Stimulated activated naive B cell treated with anti-CD40 and anti-IgM and Interleukin-4, amounts not matched to agents 10 μg/mL and 1 μg/mL and 100 μg/mL, for 72 hours (primary cell): ENCODE data around the gene ENOPH1.
"Not testable (repeated sequence)": the region's sequence is repeated elsewhere in the genome, so short reads cannot be mapped to it uniquely, and the experiment has no call there.

ENCODE experiments used
- ATAC-seq, 2 donors: fragments of 150-1000 bp; cut with Tn5 transposase; replicated peaks; 2 replicates each; pipeline ENCODE4 v1.10.0; 2021; ENCODE audit warnings: moderate library complexity in 1 of 2
- DNase-seq: peaks from one replicate; pipeline ENCODE4 v3.0.0; 2021
- H3K27ac Mint-ChIP-seq: one replicate; pipeline ENCODE4 v1.8.0; 2022; ENCODE audit warnings: mild to moderate bottlenecking, mixed read lengths
- H3K27me3 Mint-ChIP-seq, 2 donors: one replicate each; pipeline ENCODE4 v1.8.0; 2022; ENCODE audit warnings: mixed read lengths in 2 of 2
- H3K36me3 Mint-ChIP-seq, 2 donors: one replicate each; pipeline ENCODE4 v1.8.0; 2022; ENCODE audit warnings: mixed read lengths in 2 of 2, mild to moderate bottlenecking in 1 of 2
- H3K4me1 Mint-ChIP-seq, 2 donors: one replicate each; pipeline ENCODE4 v1.8.0; 2022; ENCODE audit warnings: mixed read lengths in 2 of 2, mild to moderate bottlenecking in 1 of 2
- H3K4me3 Mint-ChIP-seq, 2 donors: one replicate each; pipeline ENCODE4 v1.8.0; 2022; ENCODE audit warnings: mild to moderate bottlenecking in 2 of 2, mixed read lengths in 2 of 2, moderate library complexity in 1 of 2
- H3K9me3 Mint-ChIP-seq, 2 donors: one replicate each; pipeline ENCODE4 v1.8.0; 2022; ENCODE audit warnings: mixed read lengths in 2 of 2, mild to moderate bottlenecking in 1 of 2

Gene ENOPH1

DNA sequence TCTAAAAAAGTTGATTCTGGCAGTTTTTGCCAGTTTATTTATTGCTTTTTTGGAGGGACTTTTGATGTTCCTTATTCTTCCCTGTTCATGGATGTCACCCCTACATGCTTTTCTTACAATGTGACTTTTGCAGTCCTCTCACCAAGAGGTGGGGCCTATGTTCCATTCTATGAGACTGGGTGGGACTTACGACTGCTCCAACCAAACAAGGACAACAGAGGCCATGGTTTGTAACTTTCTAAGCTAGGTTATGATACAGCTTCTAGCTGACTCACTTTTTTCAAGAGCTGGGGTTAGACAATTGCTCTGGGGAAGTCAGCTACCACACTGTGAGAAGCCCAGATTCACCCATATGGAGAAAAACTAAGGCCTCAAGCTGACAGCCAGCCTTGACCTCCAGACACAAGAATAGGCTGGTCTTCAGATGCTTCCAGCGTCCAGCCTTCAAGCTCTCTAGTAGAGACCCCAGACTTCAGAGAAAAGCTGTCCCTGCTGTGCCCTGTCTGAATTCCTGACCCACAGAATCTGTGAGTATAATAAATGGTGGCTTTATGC is 39.5 kb downstream of the ENOPH1 start:
- ATAC-seq (no peak), DNase-seq (no peak)
- Mint-ChIP-seq H3K4me3 (no peak overlapping the region), H3K27ac (no peak overlapping the region), H3K9me3 (no peaks in the 10 kb centered on the region), H3K27me3 (no peaks in the 10 kb centered on the region), H3K4me1 (peaks cover 6 to 9% of the 10 kb centered on the region in 2 donors), H3K36me3 (peaks cover 25 to 51% of the 10 kb centered on the region in 2 donors)

DNA sequence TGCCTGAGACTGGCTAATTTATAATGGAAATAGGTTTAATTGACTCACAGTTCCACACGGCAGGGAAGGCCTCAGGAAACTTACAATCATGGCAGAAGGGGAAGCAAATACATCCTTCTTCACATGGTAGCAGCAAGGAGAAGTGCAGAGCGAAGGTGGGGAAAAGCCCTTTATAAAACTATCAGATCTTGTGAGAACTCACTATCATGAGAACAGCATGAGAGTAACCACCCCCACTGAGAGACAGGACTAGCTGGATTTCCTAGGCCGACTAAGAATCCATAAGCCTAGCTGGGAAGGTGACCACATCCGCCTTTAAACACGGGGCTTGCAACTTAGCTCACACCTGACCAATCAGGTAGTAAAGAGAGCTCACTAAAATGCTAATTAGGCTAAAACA is 42.7 kb downstream of the ENOPH1 start:
- H3K36me3 Mint-ChIP-seq: peaks cover 11 to 36% of the 10 kb centered on the region in 2 donors
- not testable (repeated sequence) for H3K27ac Mint-ChIP-seq, H3K27me3 Mint-ChIP-seq, DNase-seq, H3K9me3 Mint-ChIP-seq, H3K4me1 Mint-ChIP-seq, H3K4me3 Mint-ChIP-seq, ATAC-seq

DNA sequence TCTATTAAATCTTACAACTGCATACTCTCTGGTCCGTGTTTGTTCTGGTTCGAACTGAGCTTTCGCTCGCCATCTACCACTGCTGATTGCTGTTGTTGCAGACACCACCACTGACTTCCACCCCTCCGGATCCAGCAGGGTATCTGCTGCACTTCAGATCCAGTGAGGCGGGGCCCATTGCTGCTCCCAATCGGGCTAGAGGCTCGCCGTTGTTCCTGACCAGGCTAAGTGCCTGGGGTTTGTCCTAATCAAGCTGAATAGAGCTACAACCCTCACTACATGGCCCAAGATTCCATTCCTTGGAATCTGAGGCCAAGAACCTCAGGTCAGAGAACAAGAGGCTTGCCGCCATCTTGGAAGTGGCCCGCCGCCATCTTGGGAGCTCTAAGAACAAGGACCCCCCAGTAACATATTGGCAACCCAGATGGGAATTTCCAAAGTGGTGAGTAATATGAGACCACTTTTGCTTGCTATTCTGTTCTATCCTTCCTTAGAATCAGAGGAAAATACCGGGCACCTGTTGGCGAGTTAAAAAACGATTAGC is 43.3 kb downstream of the ENOPH1 start:
- peaks cover 7 to 36% of the 10 kb centered on the region in 2 donors for H3K36me3 Mint-ChIP-seq
- no peaks in the 10 kb centered on the region for H3K4me1 Mint-ChIP-seq
- no peaks in the 10 kb centered on the region for H3K9me3 Mint-ChIP-seq
- no peak overlapping the region for H3K4me3 Mint-ChIP-seq
- no peaks in the 10 kb centered on the region for H3K27me3 Mint-ChIP-seq
- no peak overlapping the region for H3K27ac Mint-ChIP-seq
- ATAC-seq: no peak
- no peak for DNase-seq

DNA sequence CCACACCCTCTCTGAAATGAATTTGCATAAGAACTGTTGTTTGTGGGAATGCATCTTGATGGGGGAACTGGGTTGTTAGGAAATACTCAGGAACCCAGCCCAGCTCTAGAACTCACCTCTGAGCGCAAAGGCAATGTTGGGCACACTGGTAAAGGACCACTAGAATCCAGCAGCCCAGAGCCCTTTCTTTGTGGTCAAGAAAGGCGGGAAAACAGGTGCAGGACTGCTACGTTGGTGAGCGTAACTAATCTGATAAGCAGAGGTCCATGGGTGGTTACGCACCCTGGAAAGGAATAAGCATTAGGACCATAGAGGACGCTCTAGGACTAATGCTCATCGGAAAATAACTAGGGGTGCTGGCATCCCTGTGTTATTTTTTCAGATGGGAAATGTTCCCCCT is 45.5 kb downstream of the ENOPH1 start:
- H3K4me1 Mint-ChIP-seq, H3K4me3 Mint-ChIP-seq, H3K27ac Mint-ChIP-seq, ATAC-seq, H3K9me3 Mint-ChIP-seq, DNase-seq, H3K27me3 Mint-ChIP-seq: not testable (repeated sequence)
- H3K36me3 Mint-ChIP-seq: peaks cover 16 to 48% of the 10 kb centered on the region in 2 donors

DNA sequence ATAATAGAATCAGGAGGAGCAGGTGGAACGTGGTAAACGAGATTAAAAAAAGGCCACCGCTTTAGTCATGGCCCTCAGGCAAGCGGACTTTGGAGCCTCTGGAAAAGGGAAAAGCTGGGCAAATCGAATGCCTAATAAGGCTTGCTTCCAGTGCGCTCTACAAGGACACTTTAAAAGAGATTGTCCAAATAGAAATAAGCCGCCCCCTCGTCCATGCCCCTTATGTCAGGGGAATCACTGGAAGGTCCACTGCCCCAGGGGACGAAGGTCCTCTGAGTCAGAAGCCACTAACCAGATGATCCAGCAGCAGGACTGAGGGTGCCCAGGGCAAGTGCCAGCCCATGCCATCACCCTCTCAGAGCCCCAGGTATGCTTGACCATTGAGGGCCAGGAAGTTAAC is 47.1 kb downstream of the ENOPH1 start:
- not testable (repeated sequence) for H3K4me3 Mint-ChIP-seq, H3K4me1 Mint-ChIP-seq, ATAC-seq, DNase-seq, H3K9me3 Mint-ChIP-seq, H3K27ac Mint-ChIP-seq, H3K27me3 Mint-ChIP-seq
- H3K36me3 Mint-ChIP-seq: peaks cover 21 to 59% of the 10 kb centered on the region in 2 donors

DNA sequence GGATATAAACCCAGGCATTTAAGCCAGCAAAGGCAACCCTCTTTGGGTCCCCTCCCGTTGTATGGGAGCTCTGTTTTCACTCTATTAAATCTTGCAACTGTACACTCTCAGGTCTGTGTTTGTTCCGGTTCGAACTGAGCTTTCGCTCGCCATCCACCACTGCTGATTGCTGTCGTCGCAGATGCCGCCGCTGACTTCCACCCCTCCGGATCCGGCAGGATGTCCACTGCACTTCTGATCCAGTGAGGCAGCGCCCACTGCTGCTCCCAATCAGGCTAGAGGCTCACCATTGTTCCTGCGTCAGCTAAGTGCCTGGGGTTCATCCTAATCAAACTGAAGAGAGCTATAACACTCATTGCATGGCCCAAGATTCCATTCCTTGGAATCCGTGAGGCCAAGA is 49.2 kb downstream of the ENOPH1 start:
- Mint-ChIP-seq H3K4me1 (no peaks in the 10 kb centered on the region), H3K36me3 (peaks cover 19 to 60% of the 10 kb centered on the region in 2 donors), H3K27me3 (no peaks in the 10 kb centered on the region), H3K4me3 (no peak overlapping the region), H3K9me3 (no peaks in the 10 kb centered on the region), H3K27ac (no peak overlapping the region)
- DNase-seq: no peak
- no peak for ATAC-seq

DNA sequence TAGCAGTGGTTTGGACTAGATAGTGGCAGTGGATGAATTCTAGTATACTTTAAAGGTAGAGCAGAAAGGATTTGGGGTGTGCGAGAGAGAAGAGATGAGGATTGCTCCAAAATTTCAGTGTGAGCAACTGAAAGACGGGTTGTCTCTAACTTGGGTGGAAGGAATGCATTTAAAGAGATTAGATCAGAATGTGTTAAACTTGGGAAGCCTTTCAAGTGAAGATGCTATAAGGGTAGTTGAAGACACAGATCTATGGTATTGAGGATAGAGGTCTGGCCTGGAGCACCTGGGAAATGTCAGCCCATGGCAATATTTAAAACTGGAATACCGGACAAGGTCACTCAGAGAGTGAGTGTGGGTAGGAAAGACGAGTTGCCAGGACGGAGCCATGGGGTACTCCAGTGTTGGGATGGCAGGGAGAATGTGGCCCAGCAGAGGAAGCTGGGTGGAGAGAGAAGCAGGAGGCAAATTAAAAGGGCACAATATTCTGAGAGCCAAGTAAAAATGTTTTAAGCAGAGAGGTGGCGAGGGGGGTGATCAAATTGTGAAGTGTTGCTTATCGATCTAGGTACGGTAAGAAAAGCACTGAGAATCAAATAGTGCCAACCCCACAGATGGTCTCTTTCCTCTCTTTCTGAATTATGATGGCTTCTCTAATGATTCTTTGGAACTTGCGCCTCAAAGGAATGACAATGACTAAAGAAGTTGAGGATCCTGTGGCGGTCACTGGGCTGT is 50.5 kb downstream of the ENOPH1 start:
- peaks cover 22 to 59% of the 10 kb centered on the region in 2 donors for H3K36me3 Mint-ChIP-seq

DNA sequence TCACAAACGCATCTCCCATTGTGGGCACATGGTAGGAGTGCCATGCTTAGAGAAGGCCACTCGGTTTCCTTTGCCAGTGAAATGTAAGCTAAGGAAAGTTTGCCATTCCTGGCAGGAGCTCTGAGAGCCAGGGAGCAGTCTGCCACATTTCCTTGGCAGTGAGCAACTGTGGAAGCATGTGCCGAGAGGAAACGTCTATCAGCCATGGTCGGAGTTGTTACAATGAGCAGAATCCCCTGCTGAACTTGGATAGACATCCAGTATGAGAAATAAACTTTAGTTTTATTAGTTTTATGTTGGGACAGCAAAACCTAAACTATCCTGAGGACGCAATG is 51.1 kb downstream of the ENOPH1 start:
- no peaks in the 10 kb centered on the region for H3K4me1 Mint-ChIP-seq
- no peak for DNase-seq
- no peaks in the 10 kb centered on the region for H3K9me3 Mint-ChIP-seq
- H3K27me3 Mint-ChIP-seq: no peaks in the 10 kb centered on the region
- H3K36me3 Mint-ChIP-seq: peaks cover 22 to 60% of the 10 kb centered on the region in 2 donors
- H3K4me3 Mint-ChIP-seq: no peak overlapping the region
- ATAC-seq: no peak
- H3K27ac Mint-ChIP-seq: no peak overlapping the region

More for the DNA sequence above, 50.5 kb downstream of the ENOPH1 start:
- no peaks in the 10 kb centered on the region for H3K4me1 Mint-ChIP-seq
- no peak overlapping the region for H3K4me3 Mint-ChIP-seq
- ATAC-seq (no peak), DNase-seq (no peak)
- no peaks in the 10 kb centered on the region for H3K27me3 Mint-ChIP-seq
- no peaks in the 10 kb centered on the region for H3K9me3 Mint-ChIP-seq
- no peak overlapping the region for H3K27ac Mint-ChIP-seq

DNA sequence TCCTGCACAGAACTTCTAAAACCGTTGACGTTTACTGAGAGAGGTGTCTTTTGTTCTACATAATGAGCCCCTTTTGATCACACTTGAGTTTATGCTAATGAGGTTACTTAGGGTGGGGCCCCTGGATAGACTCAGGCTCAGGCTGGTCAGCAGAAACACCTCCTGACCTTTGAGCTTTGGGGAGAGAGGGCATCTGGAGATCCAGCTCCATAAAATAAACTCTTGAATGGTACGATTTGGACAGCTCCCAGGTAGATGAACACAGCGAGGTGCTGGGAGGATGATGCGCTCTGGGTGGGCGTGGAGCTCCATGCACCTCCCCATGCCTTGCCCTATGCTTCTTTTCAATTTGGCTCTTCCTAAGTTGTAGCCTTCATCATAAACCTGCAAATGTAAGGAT is 52.0 kb downstream of the ENOPH1 start:
- Mint-ChIP-seq H3K36me3 (peaks cover 22 to 64% of the 10 kb centered on the region in 2 donors), H3K9me3 (no peaks in the 10 kb centered on the region), H3K4me1 (no peaks in the 10 kb centered on the region), H3K27ac (no peak overlapping the region), H3K27me3 (no peaks in the 10 kb centered on the region), H3K4me3 (no peak overlapping the region)
- DNase-seq (no peak), ATAC-seq (no peak)

DNA sequence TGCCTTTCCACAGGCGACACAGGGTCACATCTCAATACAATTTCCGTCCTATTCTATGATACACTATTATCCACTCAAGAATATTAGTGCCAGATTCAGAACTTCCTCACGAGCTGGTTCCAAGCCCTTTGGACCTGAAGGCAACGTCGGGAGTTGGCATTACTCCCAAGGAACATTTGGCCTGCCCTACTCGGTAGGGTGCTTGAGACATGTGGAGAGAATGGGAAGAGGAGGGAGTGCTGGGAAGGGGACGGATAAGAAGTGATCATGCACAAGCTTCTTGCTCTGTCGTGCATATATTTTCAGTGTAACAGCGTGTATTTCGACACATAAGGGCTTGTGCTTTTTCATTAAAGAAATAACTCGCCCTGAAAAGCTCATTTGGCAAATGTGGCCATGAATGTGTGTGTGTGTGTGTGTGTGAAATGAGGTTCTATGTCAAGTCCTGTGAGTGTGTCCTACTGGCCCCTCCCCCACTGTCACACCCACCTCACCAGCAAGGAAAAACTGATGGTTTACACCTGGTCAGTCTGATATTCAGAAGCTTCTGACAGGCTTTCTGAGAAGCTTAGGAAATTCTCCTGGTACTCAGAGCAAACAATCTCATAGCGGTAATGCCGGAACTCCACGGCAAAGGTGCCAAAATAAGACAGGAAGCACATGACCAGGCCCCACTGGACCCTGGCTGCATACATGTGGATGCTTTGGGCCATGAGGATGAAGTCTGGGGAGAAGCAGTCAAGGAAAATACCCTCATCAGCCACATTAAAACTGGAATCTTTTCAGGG is 54.8 kb downstream of the ENOPH1 start:
- no peak for DNase-seq
- ATAC-seq: no peak
- no peak overlapping the region for H3K4me3 Mint-ChIP-seq
- H3K27ac Mint-ChIP-seq: no peak overlapping the region
- H3K27me3 Mint-ChIP-seq: no peaks in the 10 kb centered on the region
- no peaks in the 10 kb centered on the region for H3K4me1 Mint-ChIP-seq
- H3K9me3 Mint-ChIP-seq: no peaks in the 10 kb centered on the region
- H3K36me3 Mint-ChIP-seq: peaks cover 16 to 54% of the 10 kb centered on the region in 2 donors

DNA sequence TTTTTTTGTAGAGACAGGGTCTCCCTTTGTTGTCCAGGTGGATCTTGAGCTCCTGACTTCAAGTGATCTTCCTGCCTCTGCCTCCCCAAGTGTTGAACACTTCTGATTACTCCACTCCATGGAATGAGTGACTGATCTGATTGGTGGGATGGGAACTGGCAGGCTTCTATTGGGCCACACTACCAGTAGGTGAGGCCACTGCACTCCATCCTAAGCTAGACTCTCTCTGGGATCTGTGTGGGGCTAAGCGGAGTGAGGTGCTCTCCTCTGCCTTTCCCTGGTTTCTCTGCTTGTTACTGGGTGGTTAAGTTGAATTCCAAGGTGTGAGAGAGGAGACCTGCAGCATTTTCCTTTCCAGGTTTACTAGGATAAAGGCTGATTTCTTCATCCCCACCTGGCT is 58.7 kb downstream of the ENOPH1 start:
- H3K9me3 Mint-ChIP-seq: no peaks in the 10 kb centered on the region
- peak overlapping the region; percentile 25 for H3K27ac Mint-ChIP-seq
- H3K4me3 Mint-ChIP-seq: no peak overlapping the region
- H3K4me1 Mint-ChIP-seq: no peaks in the 10 kb centered on the region
- no peaks in the 10 kb centered on the region for H3K27me3 Mint-ChIP-seq
- ATAC-seq (no peak), DNase-seq (no peak)
- H3K36me3 Mint-ChIP-seq: peaks cover 11 to 31% of the 10 kb centered on the region in 2 donors

DNA sequence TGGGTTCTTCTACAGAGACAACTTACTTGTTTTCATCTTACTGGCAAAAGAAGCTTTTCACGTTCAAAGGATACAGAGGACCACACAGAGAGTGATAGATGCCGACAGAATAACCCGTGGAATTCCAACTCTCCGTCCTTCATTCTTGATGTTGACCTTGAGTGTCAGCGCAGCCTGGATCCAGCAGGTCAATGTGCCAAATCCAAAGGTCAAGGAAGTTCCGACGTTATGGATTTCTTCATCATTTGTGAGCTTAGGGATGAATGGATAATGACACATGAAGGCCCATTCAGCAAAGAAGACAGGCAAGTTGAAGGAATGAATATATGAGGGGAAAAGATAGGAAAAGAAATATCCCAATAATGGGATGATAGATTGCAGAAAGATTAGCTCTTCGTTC is 59.6 kb downstream of the ENOPH1 start:
- H3K9me3 Mint-ChIP-seq: no peaks in the 10 kb centered on the region
- peaks cover 4 to 26% of the 10 kb centered on the region in 2 donors for H3K36me3 Mint-ChIP-seq
- no peak for ATAC-seq
- DNase-seq: no peak
- no peaks in the 10 kb centered on the region for H3K4me1 Mint-ChIP-seq
- H3K27me3 Mint-ChIP-seq: no peaks in the 10 kb centered on the region
- H3K27ac Mint-ChIP-seq: no peak overlapping the region
- no peak overlapping the region for H3K4me3 Mint-ChIP-seq

DNA sequence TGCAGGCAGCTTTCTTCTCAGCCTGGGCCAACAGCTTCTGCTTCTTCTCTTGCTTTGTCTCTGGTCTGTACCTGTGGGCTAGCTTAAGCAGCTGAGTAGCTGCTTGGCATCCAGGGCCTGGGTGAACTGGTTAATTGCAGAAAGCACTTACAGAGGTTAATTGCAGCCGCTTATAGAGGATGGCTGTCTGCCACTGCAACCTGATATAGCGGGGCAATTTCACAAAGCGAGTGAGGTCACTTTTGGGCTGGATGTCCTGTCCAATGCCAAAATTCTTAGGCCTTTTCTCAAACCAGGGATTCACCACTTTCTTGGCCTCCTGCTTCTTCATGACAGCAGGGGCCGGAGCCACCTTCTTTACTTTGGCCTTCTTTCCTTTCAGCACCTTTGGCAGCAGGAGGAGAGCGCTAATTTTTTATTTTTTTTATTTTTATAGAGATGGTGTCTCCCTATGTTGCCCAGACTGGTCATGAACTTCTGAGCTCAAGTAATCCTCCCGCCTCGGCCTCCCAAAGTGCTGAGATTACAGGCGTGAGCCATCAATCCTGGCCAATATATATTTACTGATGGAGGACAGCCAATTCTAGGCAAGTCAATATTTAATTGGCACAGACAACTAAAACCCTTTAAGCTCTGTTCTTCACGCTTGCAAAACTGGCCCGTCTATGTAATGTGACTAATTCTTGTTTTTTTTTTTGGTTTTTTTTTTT is 61.0 kb downstream of the ENOPH1 start:
- ATAC-seq (no peak), DNase-seq (no peak)
- H3K27ac Mint-ChIP-seq: no peak overlapping the region
- no peaks in the 10 kb centered on the region for H3K9me3 Mint-ChIP-seq
- no peaks in the 10 kb centered on the region for H3K27me3 Mint-ChIP-seq
- peaks cover 3 to 32% of the 10 kb centered on the region in 2 donors for H3K36me3 Mint-ChIP-seq
- no peak overlapping the region for H3K4me3 Mint-ChIP-seq
- peaks cover 0 to 1% of the 10 kb centered on the region in 2 donors for H3K4me1 Mint-ChIP-seq

DNA sequence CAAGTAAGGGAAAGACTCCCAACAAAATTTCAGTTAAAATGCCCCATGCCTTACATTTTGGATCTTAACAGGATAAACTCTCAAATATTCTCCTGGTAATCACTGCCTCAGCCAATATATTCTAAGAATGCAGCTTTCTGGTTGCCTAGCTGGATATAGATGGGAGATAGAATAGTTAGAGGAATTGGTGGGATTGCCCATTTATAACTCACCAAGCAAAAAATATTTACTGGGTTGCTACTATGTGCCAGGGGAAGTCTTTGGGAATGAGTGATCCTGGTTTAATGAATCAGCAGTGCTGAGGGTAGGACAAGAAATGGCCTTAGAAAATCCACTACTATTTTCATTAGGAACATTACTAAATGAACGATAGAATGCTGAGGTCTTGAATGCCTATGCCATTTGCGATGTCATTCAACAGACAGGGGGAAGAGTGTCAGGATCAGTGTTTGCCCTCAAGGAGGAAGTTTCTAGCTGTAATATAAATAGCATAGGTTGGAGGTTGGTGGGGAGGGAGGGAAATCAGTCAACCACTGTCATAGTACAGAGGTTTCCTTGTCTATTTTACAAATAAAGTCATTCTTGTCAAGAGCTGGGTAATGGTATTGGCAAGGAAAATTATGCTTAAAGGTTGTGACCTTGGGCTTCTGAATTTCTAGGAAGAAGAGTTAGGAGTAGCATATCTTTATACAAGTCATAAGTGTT is 63.5 kb downstream of the ENOPH1 start:
- Mint-ChIP-seq H3K4me1 (peaks cover 0 to 3% of the 10 kb centered on the region in 2 donors), H3K27me3 (no peaks in the 10 kb centered on the region), H3K27ac (no peak overlapping the region), H3K9me3 (no peaks in the 10 kb centered on the region), H3K36me3 (peaks cover 3 to 29% of the 10 kb centered on the region in 2 donors), H3K4me3 (no peak overlapping the region)
- ATAC-seq (no peak), DNase-seq (no peak)
